Adrenal gland (tissue), 12 donors: ENCODE results near the gene SVIL. TPM values are rescaled to one million over a fixed set of nuclear protein-coding genes. Genes with fewer than 3 reads are reported as not detected.

Experiments
- DNase-seq, 7 donors: peaks; one replicate each; pipeline ENCODE4 v3.0.0-alpha.2; 2019 to 2020
- H3K27ac ChIP-seq, 5 donors: fragments of 200-600 bp; sonication (generic) in 4 of 5; 1 replicate in 3 of 5; 2 replicates in 2 of 5; pipeline versions ENCODE4 v1.5.1 to v1.8.0; 2016 to 2020; ENCODE audit warnings: mild to moderate bottlenecking in 1 of 5
- H3K27me3 ChIP-seq: fragments of 200-600 bp; 2 replicates; pipeline ENCODE4 v1.8.0; 2021
- H3K36me3 ChIP-seq, 2 donors: fragments of 200-600 bp; replicated peaks in 1 of 2; 1 replicate in 1 of 2; 2 replicates in 1 of 2; pipeline versions ENCODE4 v1.5.1 to v1.8.0; 2018 to 2022
- H3K4me1 ChIP-seq, 2 donors: fragments of 200-600 bp; replicated peaks in 1 of 2; 1 replicate in 1 of 2; 2 replicates in 1 of 2; pipeline versions ENCODE4 v1.5.1 to v1.8.0; 2018 to 2021
- H3K4me3 ChIP-seq, 4 donors: fragments of 200-600 bp; sonication (generic) in 3 of 4; one replicate each; pipeline ENCODE4 v1.5.1; 2016 to 2018
- H3K9me3 ChIP-seq, 3 donors: fragments of 200-600 bp; sonication (generic) in 1 of 3; replicated peaks in 1 of 3; 1 replicate in 2 of 3; 2 replicates in 1 of 3; pipeline versions ENCODE4 v1.5.1 to v1.8.0; 2016 to 2021
- POLR2A ChIP-seq, 2 donors: fragments of 450-650 bp; IDR thresholded peaks; one replicate each; pipeline ENCODE4 v1.6.1; 2017; ENCODE audit warnings: antibody characterized with exemption in 2 of 2, mild to moderate bottlenecking in 2 of 2, moderate library complexity in 1 of 2
- WGBS, 4 donors: extraction: QIAGEN DNeasy Blood & Tissue Kit in 2 of 4; methylation state at CpG; one replicate each; pipeline versions ENCODE4 v1.1.5 to v1.1.7; 2013 to 2017; 5-methylcytosine and 5-hydroxymethylcytosine counted together
- intact Hi-C, 2 donors: fragments of 100-400 bp; cut with DNase I; formaldehyde crosslinking; loops; one replicate each; pipeline versions ENCODE4 v1.14.1 to v1.15.0; 2022 to 2023
- polyA plus RNA-seq, 3 donors: library from polyadenylated mRNA; stranded (reverse); fragments of 200-250 nt in 2 of 3; fragments of 350-450 nt in 1 of 3; fragmentation: Illumina TruSeq in 1 of 3; extraction: RNeasy Lipid Tissue Mini Kit (QIAGEN cat#74804) in 1 of 3; gene quantifications; one replicate each; pipeline ENCODE4 v1.2.3, GENCODE V29; 2013 to 2014
- total RNA-seq, 9 donors: library from RNA; depleted of rRNA in 4 of 9; stranded (reverse); fragments of >200 nt in 4 of 9; fragments of 120-200 nt in 1 of 9; fragmentation: NEBNext Ultra II Directional in 1 of 9; extraction: Animal tissue kit (Norgen Biotek cat#: 25700) in 1 of 9; gene quantifications; one replicate each; pipeline versions ENCODE4 v1.1.0 to v1.2.4, GENCODE V29; 2013 to 2023
- TF ChIP-seq, protein P1 (sequence below), 6 experiments: fragments of 450-650 bp in 4 of 6; fragments of 200-600 bp in 2 of 6; sonication (generic) in 1 of 6; IDR thresholded peaks; 1 replicate in 5 of 6; 2 replicates in 1 of 6; pipeline versions ENCODE4 v1.5.1 to v1.8.0; 2016 to 2021; ENCODE audit warnings: antibody characterized with exemption in 6 of 6, mild to moderate bottlenecking in 2 of 6, moderate library complexity in 1 of 6
- donor health status: healthy with polysubstance abuse.
- donor health status: Bipolar disorder and iron deficiency.
- donor health status: DM: yes; HTN: yes; CAD: no.
- donor health status: DM: no; HTN: no; CAD: no.
- donor health status: DM: no; HTN: no; CAD: no.
- donor health status: DM: yes; HTN: yes; CAD: no.

SVIL gene
- total and polyA plus RNA-seq, 12 donors, result 6.7 to 73.1 (median 26.0) TPM

DNA sequence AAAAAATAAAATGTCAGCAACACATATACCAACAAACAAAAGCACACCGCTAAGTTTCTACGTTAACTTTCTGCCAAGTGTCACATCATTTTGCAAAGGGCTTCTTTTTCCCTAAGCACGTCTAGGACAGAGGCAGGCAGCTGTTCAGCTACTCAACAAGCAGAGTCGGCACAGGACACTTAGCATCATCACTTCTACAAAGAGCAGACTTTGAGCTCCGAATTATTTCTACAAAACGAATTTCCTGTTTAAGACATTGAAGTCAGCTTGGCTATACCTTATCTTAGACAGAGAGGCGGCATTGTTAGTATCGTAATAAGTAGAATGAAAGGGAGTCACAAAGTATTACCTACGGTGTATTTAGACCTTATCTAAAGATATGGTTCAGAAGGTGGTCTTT lies 110.1 kb downstream of the SVIL start:
- TF ChIP-seq POLR2A (IDR thresholded peaks at IDR 0.05), result no peak
- TF ChIP-seq, protein P1, sequence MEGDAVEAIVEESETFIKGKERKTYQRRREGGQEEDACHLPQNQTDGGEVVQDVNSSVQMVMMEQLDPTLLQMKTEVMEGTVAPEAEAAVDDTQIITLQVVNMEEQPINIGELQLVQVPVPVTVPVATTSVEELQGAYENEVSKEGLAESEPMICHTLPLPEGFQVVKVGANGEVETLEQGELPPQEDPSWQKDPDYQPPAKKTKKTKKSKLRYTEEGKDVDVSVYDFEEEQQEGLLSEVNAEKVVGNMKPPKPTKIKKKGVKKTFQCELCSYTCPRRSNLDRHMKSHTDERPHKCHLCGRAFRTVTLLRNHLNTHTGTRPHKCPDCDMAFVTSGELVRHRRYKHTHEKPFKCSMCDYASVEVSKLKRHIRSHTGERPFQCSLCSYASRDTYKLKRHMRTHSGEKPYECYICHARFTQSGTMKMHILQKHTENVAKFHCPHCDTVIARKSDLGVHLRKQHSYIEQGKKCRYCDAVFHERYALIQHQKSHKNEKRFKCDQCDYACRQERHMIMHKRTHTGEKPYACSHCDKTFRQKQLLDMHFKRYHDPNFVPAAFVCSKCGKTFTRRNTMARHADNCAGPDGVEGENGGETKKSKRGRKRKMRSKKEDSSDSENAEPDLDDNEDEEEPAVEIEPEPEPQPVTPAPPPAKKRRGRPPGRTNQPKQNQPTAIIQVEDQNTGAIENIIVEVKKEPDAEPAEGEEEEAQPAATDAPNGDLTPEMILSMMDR (IDR thresholded peaks at IDR 0.05), result no peak
- Histone ChIP-seq H3K36me3 (peaks cover 0 to 18% of the 10 kb centered on the region in 2 donors), H3K9me3 (no peaks in the 10 kb centered on the region), H3K4me3 (no peak overlapping the region), H3K4me1 (peaks cover 0 to 8% of the 10 kb centered on the region in 2 donors), H3K27me3 (no peaks in the 10 kb centered on the region), H3K27ac (no peak overlapping the region)
- WGBS, 4 donors, result 86 to 92% (median 89%) methylated on average over 9 of the region's 9 CpGs
- DNase-seq, result no peak
- intact Hi-C loops, result no loop called here

DNA sequence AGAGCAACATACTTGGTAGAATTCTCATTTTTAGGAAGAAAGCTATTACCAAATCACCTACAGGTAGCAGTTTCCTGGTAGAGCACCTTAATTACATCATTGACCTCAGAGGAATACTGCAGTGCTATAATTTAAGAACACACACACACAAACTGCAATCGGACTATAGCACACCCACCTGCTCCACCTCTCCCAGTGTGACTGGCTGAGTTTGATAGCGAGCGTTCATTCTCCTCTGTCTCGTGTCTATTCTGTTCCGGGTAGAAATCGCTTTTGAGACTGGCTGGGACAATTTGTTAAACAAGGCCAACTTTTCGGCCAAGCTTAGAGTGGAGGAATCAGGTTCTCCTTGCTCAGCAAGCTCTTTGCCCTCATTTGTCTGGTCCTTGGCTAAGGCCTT lies 110.5 kb downstream of the SVIL start:
- no peak overlapping the region for H3K4me3 ChIP-seq
- H3K36me3 ChIP-seq, result peaks cover 0 to 21% of the 10 kb centered on the region in 2 donors
- 81 to 90% (median 87%) methylated on average over 7 of the region's 7 CpGs for WGBS, 4 donors
- intact Hi-C loops, result no loop called here
- DNase-seq, result no peak
- peaks cover 0 to 8% of the 10 kb centered on the region in 2 donors for H3K4me1 ChIP-seq
- H3K27ac ChIP-seq, result no peak overlapping the region
- TF ChIP-seq, protein P1 (IDR thresholded peaks at IDR 0.05), result no peak
- no peak for TF ChIP-seq POLR2A (IDR thresholded peaks at IDR 0.05)
- H3K9me3 ChIP-seq, result no peaks in the 10 kb centered on the region
- no peaks in the 10 kb centered on the region for H3K27me3 ChIP-seq

DNA sequence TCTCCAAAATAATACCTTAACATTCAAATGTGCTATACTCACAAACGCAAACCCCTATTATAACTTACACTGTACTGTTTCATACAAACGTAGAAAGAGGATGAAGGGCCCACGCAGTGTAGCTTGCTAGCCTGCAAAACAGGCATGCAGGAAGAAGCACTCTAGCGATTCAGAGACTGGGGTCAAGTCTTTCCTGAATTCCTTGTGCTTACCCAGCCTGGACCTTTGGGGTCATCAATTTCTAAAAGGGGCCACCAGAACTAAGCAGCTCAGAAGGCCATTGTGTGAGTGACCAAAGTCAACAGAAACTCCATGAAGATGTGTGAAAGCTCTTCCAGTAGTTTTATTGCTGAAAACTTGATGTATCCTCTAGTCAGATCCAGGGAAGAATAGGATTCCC lies 111.9 kb downstream of the SVIL start:
- peaks cover 0 to 8% of the 10 kb centered on the region in 2 donors for H3K4me1 ChIP-seq
- H3K9me3 ChIP-seq, result no peaks in the 10 kb centered on the region
- DNase-seq, result no peak
- WGBS, 4 donors, result 57 to 69% (median 65%) methylated on average over 4 of the region's 4 CpGs
- no peak for TF ChIP-seq POLR2A (IDR thresholded peaks at IDR 0.05)
- TF ChIP-seq, protein P1 (IDR thresholded peaks at IDR 0.05), result no peak
- peaks cover 0 to 21% of the 10 kb centered on the region in 2 donors for H3K36me3 ChIP-seq
- H3K27me3 ChIP-seq, result no peaks in the 10 kb centered on the region
- intact Hi-C loops, result no loop called here
- peak overlapping the region in 2 of 5 donors; percentile 59 to 60 for H3K27ac ChIP-seq
- no peak overlapping the region for H3K4me3 ChIP-seq

DNA sequence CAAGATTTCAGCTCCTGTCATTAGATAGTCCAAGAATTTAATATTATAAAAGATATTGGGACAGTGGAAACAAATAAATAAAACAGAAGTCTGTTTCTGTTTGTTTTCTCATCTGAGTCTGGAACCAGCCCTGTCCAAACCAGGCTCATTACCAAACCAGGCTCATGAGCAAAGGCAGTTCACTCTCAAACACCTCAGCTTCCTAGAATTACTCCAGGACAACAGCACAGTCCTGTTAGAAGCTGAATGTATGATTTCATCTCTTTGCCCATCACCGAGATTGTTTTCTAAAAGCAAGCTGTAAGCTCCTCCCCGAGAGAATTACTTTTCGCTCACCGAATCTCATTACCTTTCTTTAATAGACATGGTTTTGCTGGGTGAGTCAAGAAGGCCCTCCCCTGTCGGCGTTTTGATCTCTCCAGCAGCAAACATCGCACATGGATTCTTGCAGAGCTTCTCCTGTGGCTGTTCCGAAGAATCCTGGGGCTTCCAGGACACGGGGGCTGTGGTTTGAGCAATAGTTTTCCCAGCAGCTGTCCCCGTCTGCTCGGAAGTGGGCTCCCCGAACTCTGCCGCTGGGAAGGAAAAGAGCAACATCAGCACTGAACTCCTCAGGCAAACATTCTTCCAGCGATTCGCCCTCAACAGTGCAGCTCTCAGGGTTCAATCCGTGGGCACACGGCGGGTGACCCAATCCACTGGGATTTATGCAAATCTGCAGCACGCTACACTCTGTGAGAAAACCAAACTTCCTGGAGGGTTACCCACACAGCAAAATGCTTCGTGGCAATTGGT lies 112.5 kb downstream of the SVIL start:
- no peaks in the 10 kb centered on the region for H3K27me3 ChIP-seq
- peak in 3 of 7 donors; percentile 22 to 27 (median 24) for DNase-seq
- intact Hi-C loops, result no loop called here
- no peaks in the 10 kb centered on the region for H3K9me3 ChIP-seq
- H3K4me3 ChIP-seq, result no peak overlapping the region
- H3K4me1 ChIP-seq, result peaks cover 0 to 8% of the 10 kb centered on the region in 2 donors
- TF ChIP-seq, protein P1 (IDR thresholded peaks at IDR 0.05), result no peak
- TF ChIP-seq POLR2A (IDR thresholded peaks at IDR 0.05), result no peak
- peak overlapping the region in 3 of 5 donors; percentile 27 to 60 (median 59) for H3K27ac ChIP-seq
- peaks cover 0 to 21% of the 10 kb centered on the region in 2 donors for H3K36me3 ChIP-seq
- WGBS, 4 donors, result 42 to 71% (median 63%) methylated on average over 16 to 20 of the region's 20 CpGs
